T-helper 1 cell (primary cell): ENCODE measurements around the gene STOX2.
A peak's percentile ranks its signal among the peaks of the same experiment; 100 is the strongest.
"Not testable (repeated sequence)": the region's sequence is repeated elsewhere in the genome, so short reads cannot be mapped to it uniquely, and the experiment has no call there.

Experiments used
- DNase-seq, 5 donors: peaks; one replicate each; pipeline ENCODE4 v3.0.0-alpha.2; 2012 to 2020

The STOX2 gene

DNA sequence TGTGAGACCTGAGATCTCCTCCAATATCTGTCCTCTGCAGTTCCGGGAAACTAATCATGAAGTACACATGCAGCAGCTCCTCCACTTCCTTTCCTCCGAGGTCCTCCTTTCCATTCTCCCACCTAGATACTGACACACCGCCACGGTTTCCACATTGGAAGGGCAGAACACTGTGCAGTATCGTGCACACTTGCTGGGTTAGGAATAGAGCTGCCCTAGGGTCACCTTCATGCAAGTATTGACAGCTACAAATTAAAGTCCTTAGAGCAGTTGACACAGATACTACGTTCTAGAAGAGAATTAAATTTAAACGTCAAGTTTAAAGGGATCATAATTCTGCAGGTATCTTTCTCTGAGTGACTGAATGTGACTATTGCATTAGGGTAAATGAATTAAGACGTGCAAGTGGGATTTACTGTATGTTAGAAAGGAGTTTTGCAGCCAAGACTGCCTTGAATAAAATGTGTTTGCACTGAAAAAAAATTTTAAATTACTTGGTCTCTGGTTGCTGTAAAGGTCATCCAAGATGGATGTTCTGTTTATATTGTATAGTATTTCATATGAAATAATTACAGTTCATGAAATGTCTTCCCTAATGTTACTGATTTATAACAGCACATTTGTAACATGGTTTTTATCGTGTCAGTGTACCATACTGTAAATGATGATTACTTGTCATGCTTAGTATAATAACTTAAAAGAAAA, 117.7 kb downstream of the STOX2 start:
- DNase-seq = no peak

DNA sequence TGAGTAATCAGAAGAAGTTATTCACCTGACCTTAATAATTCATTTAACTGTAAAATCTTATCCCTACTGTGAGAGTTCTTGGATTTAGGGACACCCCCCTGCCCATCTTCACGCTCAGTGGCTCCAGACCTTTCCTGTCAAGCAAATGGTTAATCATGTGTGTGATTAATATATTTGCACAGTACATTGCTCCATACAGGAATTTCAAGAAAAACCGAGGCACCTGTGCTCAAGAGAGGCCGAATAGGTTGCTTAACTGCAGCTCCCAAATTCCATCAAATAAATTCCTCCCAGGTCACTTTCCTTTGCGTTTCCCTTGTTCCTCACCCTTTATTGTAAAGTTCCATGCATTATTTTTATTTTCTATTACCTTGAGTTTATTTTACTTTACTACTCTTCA, 119.5 kb downstream of the STOX2 start:
- no peak for DNase-seq

- peak in 1 of 5 donors; percentile 37 for DNase-seq
Observed at GRCh38 chr4:184028561-184029374, 123.7 kb downstream of the STOX2 start.

GRCh38 chr4:184030036-184030435, 124.9 kb downstream of the STOX2 start:
- no peak for DNase-seq

DNA sequence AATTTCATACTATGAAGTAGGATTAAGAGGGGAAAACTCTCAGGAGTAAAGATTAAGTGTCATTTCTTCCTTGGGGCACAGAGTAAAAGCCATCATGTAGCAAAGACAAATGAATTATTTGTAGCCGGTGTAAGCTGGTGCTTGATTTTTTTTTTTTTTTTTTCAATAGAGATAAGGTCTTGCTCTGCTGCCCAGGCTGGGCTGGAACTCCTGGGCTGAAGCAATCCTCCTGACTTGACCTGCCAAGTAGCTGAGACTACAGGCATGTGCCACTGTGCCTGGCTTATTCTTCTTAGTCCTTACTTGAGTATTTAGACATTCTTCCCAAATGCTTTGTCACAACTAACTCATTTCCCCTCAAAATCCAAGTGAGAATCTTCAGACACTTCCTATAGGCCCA, 125.7 kb downstream of the STOX2 start:
- no peak for DNase-seq

DNA sequence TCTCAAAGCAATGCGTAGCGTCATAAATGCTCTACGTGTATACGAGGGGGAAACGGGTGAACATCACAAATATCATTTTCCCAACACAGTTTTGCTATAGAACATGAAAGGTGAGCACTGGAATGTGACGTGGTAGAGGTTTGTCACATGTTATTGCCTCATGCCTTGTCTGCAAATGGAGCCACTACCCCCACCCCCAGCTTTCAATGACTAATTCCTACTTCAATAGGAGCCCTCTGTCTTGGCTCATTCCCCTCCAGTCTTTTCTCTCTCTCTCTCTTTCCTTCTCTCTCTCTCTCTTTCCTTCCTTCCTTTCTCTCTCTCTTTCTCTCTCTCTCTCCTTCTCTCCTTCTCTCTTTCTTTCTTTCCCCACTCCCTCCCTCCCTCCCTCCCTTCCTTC, 127.0 kb downstream of the STOX2 start:
- DNase-seq = no peak

DNA sequence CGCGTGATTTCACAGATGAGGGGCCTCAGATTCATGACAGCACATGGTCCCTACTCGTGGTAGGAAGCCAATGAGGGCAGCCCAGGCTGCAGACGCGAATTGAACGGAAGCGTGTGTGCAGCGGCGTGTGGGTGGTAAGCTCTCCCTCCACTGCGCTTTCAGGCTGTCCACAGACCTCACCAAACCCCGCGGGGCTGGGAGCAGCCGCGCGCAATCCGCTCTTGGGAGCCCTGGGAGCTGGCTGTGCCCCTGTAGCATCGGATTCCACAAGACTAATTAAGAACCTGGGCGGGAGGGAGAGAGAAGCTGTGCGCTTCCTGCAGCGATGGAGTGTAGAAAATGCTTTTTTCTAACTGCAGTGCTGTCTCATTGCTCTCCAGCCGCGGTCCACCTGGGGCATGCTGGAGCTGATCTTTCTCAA, 134.9 kb downstream of the STOX2 start:
- DNase-seq = peak in 1 of 5 donors; percentile 15

GRCh38 chr4:184041156-184041555, 136.0 kb downstream of the STOX2 start:
- DNase-seq = no peak

GRCh38 chr4:184046148-184046547, 141.0 kb downstream of the STOX2 start:
- no peak for DNase-seq

DNA sequence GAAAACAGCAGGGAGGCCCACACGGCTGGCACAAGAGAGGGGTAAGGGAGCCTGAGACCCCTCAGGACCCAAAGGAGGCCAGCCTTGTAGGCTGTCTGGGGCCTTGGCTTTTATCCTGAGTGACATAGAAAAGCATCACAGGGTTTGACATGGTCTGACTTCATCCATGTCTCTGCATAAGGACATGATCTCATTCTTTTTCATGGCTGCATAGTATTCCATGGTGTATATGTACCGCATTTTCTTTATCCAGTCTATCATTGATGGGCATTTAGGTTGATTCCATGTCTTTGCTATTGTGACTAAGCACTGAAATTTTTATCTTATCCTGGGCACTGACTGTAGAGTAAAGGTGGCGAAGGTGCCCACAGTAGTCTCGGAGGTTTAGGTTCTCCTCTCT, 146.2 kb downstream of the STOX2 start:
- not testable (repeated sequence) for DNase-seq

GRCh38 chr4:184052616-184053015, 147.5 kb downstream of the STOX2 start:
- DNase-seq = no peak

- no peak for DNase-seq
Observed at GRCh38 chr4:184053434-184053833, 148.3 kb downstream of the STOX2 start.

GRCh38 chr4:184056877-184057276, 151.8 kb downstream of the STOX2 start:
- no peak for DNase-seq

- no peak for DNase-seq
Observed at GRCh38 chr4:184058026-184058425, 152.9 kb downstream of the STOX2 start.

DNA sequence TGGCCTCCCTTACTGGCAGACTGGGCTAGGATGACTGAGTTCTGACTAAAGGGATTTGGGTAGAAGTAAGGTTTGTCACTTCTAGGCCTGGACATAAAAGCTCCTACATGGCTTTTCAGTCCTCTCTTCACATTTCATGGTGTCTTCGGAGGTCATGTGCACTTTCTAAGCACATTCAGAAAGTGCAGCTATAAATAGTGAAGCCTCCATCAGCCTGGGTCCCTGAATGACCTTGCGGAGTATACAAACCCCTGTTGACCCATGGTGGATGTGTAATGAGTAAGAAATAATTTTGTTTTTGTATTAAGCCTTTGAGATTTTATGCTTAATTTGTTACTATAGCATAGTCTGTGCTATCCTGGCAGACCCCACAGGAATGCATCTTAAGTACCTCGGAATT, 154.0 kb downstream of the STOX2 start:
- DNase-seq = no peak

DNA sequence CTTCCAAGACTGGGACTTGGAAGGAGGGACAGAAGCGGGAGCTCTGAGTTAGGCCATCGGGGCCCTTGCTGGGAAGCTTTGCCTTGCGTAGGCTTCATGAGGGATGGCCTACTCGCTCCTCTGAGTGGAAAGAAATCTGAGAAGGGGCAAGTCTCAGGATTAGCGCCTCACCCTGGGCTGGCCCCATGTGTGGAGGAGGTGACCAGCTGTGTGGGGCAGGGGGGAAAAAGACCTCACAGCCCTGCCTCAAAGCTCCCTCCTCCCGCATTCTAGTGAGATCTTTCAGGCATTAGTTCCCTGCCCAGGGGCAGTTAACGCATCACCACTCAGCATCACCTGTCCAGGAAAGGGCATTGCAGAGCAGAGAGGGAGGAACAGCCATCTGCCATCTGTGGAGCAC, 156.5 kb downstream of the STOX2 start:
- no peak for DNase-seq

GRCh38 chr4:184062769-184063168, 157.7 kb downstream of the STOX2 start:
- no peak for DNase-seq

DNA sequence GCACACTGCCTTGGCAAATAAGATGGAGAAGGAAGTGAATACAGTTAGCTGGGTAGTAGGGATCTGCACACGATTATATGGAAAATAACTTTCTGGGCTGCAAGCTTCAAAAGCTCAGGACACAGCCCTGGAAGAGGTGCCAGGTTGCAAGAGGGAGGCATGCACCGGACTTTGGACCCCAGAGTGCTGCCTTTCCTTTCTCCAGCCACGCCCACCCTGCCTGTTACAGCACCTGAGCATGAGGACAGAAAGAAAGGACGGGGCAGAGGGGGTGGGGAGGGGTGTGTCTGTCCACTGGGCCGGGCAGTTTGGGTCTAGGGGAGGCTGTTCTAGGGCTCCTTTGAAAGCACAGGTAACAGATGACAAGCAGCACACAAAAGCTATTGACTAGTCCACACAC, 159.8 kb downstream of the STOX2 start:
- no peak for DNase-seq

DNA sequence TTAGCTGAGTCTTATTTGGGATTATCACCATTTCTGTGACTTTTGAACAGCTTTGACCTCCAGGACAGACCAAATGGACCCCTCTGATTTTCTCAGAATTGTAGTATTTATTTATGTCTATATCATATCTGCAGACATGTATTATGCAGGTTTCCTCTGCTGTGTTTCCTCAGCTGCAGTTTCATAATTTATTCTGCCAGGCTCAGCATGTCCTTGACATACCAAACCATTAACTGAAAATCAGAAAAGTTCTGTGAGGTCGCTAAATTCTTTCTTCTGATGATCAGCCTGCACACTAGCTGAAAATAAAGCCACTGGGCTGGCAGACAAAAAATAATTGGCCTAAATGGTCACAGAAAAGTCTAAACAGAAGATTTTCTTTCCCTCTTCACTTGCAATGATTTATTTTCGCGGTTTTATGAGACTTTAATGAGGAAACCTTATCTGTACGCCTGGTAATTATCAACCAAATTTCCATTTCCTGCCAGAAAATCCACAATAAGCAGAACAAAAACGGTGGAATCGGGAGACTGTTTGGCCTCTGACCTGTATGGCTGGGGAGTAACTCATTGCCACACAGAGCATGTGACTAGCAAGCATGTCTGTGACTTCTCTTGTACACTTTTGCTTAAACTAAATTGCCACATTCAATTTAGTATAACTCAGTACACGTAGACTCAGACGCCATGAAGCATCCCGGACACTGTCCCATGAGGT, 161.6 kb downstream of the STOX2 start:
- DNase-seq = no peak

GRCh38 chr4:184067931-184068554, 162.9 kb downstream of the STOX2 start:
- DNase-seq = no peak
